Measurements from ENCODE around the gene DLG5. TPM values are rescaled to one million over a fixed set of nuclear protein-coding genes. Genes with fewer than 3 reads are reported as not detected.
A peak's percentile ranks its signal among the peaks of the same experiment; 100 is the strongest.

The DLG5 gene
- total and polyA plus RNA-seq, 7 donors: 6.0 to 78.1 (median 41.0) TPM

- peaks cover 0 to 14% (median 10%) of the 10 kb centered on the region in 4 donors for H3K9me3 ChIP-seq
- 37 to 78% methylated on average over 7 of the region's 7 CpGs for WGBS, 2 donors
- intact Hi-C loops (cut with DNase I): no loop called here
- no peaks in the 10 kb centered on the region for H3K36me3 ChIP-seq
- H3K27me3 ChIP-seq: no peaks in the 10 kb centered on the region
- no peak overlapping the region for H3K4me3 ChIP-seq
- TF ChIP-seq, protein P1, sequence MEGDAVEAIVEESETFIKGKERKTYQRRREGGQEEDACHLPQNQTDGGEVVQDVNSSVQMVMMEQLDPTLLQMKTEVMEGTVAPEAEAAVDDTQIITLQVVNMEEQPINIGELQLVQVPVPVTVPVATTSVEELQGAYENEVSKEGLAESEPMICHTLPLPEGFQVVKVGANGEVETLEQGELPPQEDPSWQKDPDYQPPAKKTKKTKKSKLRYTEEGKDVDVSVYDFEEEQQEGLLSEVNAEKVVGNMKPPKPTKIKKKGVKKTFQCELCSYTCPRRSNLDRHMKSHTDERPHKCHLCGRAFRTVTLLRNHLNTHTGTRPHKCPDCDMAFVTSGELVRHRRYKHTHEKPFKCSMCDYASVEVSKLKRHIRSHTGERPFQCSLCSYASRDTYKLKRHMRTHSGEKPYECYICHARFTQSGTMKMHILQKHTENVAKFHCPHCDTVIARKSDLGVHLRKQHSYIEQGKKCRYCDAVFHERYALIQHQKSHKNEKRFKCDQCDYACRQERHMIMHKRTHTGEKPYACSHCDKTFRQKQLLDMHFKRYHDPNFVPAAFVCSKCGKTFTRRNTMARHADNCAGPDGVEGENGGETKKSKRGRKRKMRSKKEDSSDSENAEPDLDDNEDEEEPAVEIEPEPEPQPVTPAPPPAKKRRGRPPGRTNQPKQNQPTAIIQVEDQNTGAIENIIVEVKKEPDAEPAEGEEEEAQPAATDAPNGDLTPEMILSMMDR (IDR thresholded peaks at IDR 0.05): no peak
- TF ChIP-seq EP300 (IDR thresholded peaks at IDR 0.05) (no peak), POLR2AphosphoS5 (IDR thresholded peaks at IDR 0.05) (no peak), POLR2A (IDR thresholded peaks at IDR 0.05) (no peak)
- peaks cover 0 to 3% (median 0%) of the 10 kb centered on the region in 4 donors for H3K4me1 ChIP-seq
- DNase-seq: no peak
- no peak overlapping the region for H3K27ac ChIP-seq
These were observed 22.6 kb upstream of the DLG5 start for GRCh38 chr10:77949167-77949566.

DNA sequence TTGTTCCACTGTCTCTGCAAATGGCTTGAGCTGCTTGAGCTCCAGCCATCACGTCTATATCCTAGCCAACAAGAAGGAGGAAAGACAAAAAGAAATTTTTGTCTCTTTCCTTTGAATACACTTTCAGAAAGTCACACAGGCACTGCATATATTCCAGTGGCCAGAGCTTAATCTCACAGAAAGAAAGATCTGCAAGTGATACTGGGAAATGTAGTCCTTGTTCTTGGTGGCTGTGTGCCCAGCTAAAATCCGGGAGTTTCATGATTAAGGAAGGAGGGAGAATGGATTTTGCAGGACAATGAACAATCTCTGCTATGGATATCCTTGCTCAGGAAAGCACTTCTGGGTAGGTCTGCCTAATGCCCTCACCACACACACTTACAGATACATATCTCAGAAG is 19.5 kb upstream of the DLG5 start:
- intact Hi-C loops (cut with DNase I): no loop called here
- Histone ChIP-seq H3K9me3 (peaks cover 0 to 7% (median 5%) of the 10 kb centered on the region in 4 donors), H3K4me3 (no peak overlapping the region), H3K36me3 (no peaks in the 10 kb centered on the region), H3K27me3 (no peaks in the 10 kb centered on the region), H3K4me1 (peaks cover 0 to 13% (median 8%) of the 10 kb centered on the region in 4 donors), H3K27ac (no peak overlapping the region)
- TF ChIP-seq POLR2AphosphoS5 (IDR thresholded peaks at IDR 0.05) (no peak), POLR2A (IDR thresholded peaks at IDR 0.05) (no peak), EP300 (IDR thresholded peaks at IDR 0.05) (no peak)
- TF ChIP-seq, protein P1 (IDR thresholded peaks at IDR 0.05): no peak
- no peak for DNase-seq
- 37 to 59% methylated on average over 2 of the region's 2 CpGs for WGBS, 2 donors

DNA sequence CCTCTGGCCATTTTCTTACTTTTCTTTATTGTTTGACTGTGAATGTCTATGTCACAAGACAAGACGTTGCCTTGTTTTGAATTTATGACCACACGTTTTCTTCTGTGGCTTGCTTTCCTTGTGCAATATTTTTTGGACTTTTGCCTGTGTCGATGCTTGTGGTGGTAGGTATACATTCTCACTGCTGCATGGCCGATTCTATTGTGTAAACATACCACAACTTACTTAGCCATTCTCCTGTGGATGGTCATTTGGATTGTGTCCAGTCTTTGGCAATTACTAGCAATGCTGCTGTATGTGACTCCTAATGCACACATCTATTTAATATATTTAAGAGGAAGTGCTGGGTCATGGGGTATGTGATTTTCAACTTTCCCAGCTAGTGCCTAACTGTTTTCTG is 18.0 kb upstream of the DLG5 start:
- H3K27me3 ChIP-seq: no peaks in the 10 kb centered on the region
- intact Hi-C loops (cut with DNase I): no loop called here
- DNase-seq: no peak
- H3K4me1 ChIP-seq: peaks cover 0 to 21% (median 15%) of the 10 kb centered on the region in 4 donors
- 17 to 31% methylated on average over 4 of the region's 4 CpGs for WGBS, 2 donors
- no peaks in the 10 kb centered on the region for H3K36me3 ChIP-seq
- no peaks in the 10 kb centered on the region for H3K9me3 ChIP-seq
- H3K4me3 ChIP-seq: no peak overlapping the region
- TF ChIP-seq POLR2AphosphoS5 (IDR thresholded peaks at IDR 0.05) (no peak), EP300 (IDR thresholded peaks at IDR 0.05) (no peak), POLR2A (IDR thresholded peaks at IDR 0.05) (no peak)
- TF ChIP-seq, protein P1 (IDR thresholded peaks at IDR 0.05): no peak
- H3K27ac ChIP-seq: no peak overlapping the region

DNA sequence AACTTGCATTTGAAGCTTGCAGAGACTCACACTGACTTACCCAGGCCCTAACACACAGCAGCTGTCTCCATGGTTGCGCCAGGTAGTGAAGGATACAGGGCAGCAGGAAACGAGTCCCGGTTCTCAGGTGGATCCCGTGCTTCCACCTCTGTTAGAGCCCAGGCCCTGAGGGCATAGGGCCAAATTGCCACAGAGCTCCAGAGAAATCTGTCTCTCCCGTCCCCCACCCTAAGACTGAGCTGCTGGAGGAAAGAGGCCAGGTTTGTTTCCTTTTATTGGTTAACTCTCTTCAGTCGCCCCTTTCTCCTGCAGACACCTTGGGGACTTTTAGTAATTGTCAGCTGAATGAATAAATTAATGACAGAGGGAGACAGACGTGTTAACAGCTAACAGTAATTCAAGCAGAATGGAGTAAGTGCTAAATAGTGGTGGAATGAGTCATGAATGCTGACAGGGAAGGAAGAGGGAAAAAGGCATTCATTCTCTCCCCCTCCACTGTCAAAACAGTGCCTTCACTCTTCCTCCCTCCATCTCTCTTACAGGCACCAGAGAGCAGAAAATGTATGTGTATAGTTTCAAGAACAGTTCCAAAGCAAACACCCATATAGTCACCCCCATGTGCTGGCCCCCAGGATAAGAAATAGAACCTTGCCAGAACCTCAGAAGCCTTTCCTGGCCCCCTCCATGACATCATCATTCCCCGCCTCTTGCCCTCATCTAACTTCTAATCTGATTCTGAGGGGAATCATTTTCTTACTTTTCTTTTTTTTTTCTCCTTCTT is 16.8 kb upstream of the DLG5 start:
- H3K4me1 ChIP-seq: peaks cover 0 to 28% (median 20%) of the 10 kb centered on the region in 4 donors
- TF ChIP-seq POLR2A (IDR thresholded peaks at IDR 0.05): no peak
- TF ChIP-seq POLR2AphosphoS5 (IDR thresholded peaks at IDR 0.05): peak in 2 of 4 donors; percentile 26 to 51
- no peaks in the 10 kb centered on the region for H3K9me3 ChIP-seq
- intact Hi-C loops (cut with DNase I): no loop called here
- H3K27ac ChIP-seq: peak overlapping the region in 3 of 4 donors; percentile 40 to 69 (median 58)
- H3K36me3 ChIP-seq: no peaks in the 10 kb centered on the region
- 59 to 70% methylated on average over 8 of the region's 8 CpGs for WGBS, 2 donors
- H3K27me3 ChIP-seq: no peaks in the 10 kb centered on the region
- peak; percentile 72 for DNase-seq
- H3K4me3 ChIP-seq: no peak overlapping the region

DNA sequence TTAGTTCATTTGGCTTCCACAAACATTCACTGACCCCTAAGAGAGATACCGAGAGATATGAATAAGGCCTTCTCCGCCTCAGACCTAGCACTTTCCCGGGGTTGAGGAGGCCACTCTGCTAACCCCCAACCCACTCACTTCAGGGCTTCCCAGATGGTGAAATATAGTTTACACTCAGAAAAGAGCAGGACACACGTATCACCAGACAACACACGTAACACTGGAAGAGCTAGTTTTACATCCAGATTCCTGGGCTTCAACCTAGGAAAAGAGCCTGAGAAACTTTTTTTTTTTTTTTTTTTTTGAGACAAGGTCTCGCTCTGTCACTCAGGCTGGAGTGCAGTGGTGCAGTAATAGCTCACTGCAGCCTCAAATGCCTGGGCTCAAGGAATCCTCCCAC is 15.2 kb upstream of the DLG5 start:
- WGBS, 2 donors: 93 to 96% methylated on average over 6 of the region's 6 CpGs
- no peaks in the 10 kb centered on the region for H3K36me3 ChIP-seq
- H3K4me3 ChIP-seq: no peak overlapping the region

More for the DNA sequence above, 15.2 kb upstream of the DLG5 start:
- H3K9me3 ChIP-seq: no peaks in the 10 kb centered on the region
- intact Hi-C loops (cut with DNase I): no loop called here
- DNase-seq: no peak
- H3K27me3 ChIP-seq: no peaks in the 10 kb centered on the region
- H3K4me1 ChIP-seq: peaks cover 0 to 28% (median 20%) of the 10 kb centered on the region in 4 donors
- H3K27ac ChIP-seq: no peak overlapping the region
- TF ChIP-seq, protein P1 (IDR thresholded peaks at IDR 0.05): no peak
- TF ChIP-seq POLR2A (IDR thresholded peaks at IDR 0.05) (no peak), EP300 (IDR thresholded peaks at IDR 0.05) (no peak), POLR2AphosphoS5 (IDR thresholded peaks at IDR 0.05) (no peak)
